ENCODE data around the gene LENEP.

DNA sequence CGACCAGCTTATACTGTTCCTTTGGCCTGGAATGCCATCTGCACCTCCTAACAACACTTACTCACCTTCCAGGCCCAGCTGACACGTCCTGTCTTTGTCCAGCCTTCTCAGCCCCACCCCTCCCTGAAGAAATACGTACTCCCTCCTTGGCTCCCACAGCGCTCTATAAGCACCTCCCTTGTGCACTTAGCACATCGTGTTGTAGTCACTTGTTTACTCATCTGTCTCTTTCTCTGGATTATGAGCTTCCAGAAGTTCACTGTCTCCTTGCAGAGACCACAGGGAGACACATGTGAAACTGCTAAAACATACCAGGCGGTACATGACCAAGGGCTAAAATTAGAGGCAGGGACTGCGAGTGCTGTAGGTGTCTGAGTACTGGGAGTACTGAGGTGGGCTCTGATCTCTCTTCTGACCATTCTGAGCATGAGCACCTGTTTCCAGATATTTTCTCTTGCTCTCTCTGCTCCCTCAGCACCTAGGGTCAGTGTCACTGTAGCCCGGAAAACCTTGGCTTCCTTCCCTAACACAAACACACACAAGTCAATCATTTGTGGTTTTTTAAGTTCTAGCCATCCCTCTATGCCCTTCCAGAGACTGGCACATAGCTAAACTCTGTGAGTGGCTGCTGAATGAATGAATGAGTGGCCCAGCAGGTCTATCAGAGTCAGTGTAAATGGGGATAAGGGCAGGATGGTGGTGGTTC lies 45.4 kb downstream of the LENEP start:
- TF ChIP-seq ELF1 (IDR thresholded peaks at IDR 0.05; ENCODE audit: borderline replicate concordance, low read depth) (no peak), EZH2phosphoT487 (IDR thresholded peaks at IDR 0.05; ENCODE audit: borderline replicate concordance) (no peak)
- TF ChIP-seq, protein P1, sequence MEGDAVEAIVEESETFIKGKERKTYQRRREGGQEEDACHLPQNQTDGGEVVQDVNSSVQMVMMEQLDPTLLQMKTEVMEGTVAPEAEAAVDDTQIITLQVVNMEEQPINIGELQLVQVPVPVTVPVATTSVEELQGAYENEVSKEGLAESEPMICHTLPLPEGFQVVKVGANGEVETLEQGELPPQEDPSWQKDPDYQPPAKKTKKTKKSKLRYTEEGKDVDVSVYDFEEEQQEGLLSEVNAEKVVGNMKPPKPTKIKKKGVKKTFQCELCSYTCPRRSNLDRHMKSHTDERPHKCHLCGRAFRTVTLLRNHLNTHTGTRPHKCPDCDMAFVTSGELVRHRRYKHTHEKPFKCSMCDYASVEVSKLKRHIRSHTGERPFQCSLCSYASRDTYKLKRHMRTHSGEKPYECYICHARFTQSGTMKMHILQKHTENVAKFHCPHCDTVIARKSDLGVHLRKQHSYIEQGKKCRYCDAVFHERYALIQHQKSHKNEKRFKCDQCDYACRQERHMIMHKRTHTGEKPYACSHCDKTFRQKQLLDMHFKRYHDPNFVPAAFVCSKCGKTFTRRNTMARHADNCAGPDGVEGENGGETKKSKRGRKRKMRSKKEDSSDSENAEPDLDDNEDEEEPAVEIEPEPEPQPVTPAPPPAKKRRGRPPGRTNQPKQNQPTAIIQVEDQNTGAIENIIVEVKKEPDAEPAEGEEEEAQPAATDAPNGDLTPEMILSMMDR (IDR thresholded peaks at IDR 0.05 in 2 of 3, conservative IDR thresholded peaks at IDR 0.05 in 1 of 3; ENCODE audit: borderline replicate concordance in 1 of 3, insufficient read depth in 1 of 3, low read depth in 2 of 3, low read length in 2 of 3) = no peak

Measured in HCT116 (cell line).